Limb (tissue), 2 donors: Measurements from ENCODE around the gene STK38L.

Source experiments
- DNase-seq, 2 donors: peaks; one replicate each; pipeline ENCODE4 v3.0.0-alpha.2; 2016; ENCODE audit errors: extremely low spot score in 2 of 2

STK38L gene

GRCh38 chr12:27276275-27276674 lies 32.2 kb downstream of the STK38L start:
- DNase-seq, result no peak

DNA sequence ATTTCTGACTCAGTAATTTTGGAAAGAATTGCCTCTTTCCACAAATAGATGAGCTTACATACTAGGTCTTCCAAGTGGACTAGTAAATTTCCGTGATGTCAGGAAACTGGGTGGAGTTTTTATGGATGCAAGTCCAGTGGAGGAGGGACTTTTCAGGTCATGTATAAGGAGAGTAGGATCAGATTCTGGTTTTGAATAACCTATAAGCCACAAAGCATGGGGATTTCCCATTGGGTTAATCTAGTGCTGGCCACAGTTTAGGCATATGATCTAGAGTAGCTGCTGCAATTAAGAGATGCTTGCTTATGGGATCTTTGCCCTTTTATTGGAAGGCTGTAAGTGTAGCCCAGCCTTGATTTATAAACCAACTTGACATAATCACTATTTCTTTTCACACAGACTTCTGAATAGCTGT lies 33.8 kb downstream of the STK38L start:
- no peak for DNase-seq

DNA sequence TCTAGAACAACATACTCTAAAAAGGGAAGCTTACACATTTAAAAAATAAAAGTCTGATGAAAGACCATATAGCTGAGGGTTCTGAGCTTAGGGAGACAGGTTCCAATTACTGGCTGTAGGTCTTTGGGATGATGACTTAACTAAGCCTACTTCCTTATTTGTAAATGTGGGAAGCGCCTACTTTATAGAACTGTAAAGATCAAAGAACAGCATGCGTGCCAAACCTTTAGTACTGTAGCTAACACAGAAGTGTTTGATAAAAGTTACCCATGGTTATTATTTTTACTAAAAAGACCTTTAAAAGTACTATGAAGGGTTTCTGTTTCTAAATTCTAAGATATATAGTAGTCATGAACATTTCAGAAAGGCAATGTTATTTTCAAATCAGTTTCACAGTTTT lies 35.7 kb downstream of the STK38L start:
- DNase-seq, result no peak

GRCh38 chr12:27280412-27280811 lies 36.3 kb downstream of the STK38L start:
- DNase-seq, result no peak

- DNase-seq, result no peak
Observed at GRCh38 chr12:27282754-27283153, 38.7 kb downstream of the STK38L start.

- no peak for DNase-seq
Observed at GRCh38 chr12:27284021-27284420, 39.9 kb downstream of the STK38L start.

GRCh38 chr12:27284751-27285150 lies 40.7 kb downstream of the STK38L start:
- DNase-seq, result no peak

DNA sequence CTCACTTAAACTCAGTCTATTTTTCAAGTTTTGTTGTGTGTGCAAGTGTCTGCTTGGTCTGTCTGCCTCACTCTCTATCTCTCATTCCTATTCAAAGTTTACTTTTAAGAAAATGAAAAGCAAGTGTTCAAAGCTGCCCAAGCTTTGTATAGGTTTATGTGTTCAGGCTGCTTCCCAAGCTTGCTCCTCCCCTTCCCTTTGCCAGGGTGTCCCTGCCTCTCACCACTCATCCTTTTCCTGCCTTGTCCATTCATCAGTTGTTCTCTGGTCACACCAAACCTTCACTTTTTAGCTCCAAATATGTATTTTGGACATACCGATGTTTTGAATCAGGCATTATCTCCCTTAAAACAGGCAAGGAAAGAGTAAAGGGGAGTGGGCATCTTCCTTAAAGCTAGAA lies 41.3 kb downstream of the STK38L start:
- no peak for DNase-seq

- no peak for DNase-seq
Observed at GRCh38 chr12:27289414-27289813, 45.3 kb downstream of the STK38L start.

GRCh38 chr12:27290501-27291168 lies 46.5 kb downstream of the STK38L start:
- DNase-seq, result no peak

DNA sequence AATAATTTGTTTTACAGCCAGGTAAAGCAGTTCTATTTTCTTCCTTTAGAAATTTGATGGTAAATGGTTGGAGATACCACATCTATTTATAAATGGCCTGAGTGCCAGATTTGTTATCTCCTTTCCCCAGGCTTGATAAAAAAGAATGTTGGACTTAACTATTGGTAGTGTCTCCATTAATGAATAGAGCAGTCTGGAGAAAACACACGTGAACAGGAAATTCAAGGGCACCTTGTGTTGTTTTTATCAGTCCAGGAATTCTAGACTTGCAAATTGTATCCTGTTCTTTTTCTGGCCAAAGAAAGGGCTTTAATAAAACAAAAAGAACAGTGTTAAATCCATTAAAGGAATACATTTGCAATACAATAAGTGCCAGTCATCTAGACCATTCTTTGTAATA lies 47.8 kb downstream of the STK38L start:
- DNase-seq, result no peak

- no peak for DNase-seq
Observed at GRCh38 chr12:27292718-27293117, 48.6 kb downstream of the STK38L start.

- DNase-seq, result no peak
Observed at GRCh38 chr12:27293463-27293862, 49.4 kb downstream of the STK38L start.

- no peak for DNase-seq
Observed at GRCh38 chr12:27296674-27297073, 52.6 kb downstream of the STK38L start.

GRCh38 chr12:27297566-27297965 lies 53.5 kb downstream of the STK38L start:
- no peak for DNase-seq

DNA sequence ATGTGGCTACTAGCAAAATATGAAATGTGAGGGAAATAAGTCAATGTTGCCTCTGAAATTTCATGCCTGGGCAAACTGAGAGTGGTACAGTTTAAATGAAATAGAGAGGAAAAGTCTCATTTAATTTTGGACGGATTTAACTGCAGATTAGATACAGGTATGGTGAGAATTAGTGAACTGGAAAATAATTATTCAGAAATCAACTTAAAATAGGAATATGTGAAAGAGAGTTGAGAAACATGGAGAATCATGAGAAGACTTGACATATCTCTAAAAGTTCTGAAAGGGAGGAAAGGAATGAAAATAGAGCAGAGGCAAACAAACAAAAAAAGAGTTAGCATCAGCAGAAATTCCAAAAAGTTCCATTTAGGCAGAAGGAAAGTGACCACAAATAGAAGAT lies 55.0 kb downstream of the STK38L start:
- no peak for DNase-seq

- DNase-seq, result no peak
Observed at GRCh38 chr12:27300226-27300625, 56.1 kb downstream of the STK38L start.

DNA sequence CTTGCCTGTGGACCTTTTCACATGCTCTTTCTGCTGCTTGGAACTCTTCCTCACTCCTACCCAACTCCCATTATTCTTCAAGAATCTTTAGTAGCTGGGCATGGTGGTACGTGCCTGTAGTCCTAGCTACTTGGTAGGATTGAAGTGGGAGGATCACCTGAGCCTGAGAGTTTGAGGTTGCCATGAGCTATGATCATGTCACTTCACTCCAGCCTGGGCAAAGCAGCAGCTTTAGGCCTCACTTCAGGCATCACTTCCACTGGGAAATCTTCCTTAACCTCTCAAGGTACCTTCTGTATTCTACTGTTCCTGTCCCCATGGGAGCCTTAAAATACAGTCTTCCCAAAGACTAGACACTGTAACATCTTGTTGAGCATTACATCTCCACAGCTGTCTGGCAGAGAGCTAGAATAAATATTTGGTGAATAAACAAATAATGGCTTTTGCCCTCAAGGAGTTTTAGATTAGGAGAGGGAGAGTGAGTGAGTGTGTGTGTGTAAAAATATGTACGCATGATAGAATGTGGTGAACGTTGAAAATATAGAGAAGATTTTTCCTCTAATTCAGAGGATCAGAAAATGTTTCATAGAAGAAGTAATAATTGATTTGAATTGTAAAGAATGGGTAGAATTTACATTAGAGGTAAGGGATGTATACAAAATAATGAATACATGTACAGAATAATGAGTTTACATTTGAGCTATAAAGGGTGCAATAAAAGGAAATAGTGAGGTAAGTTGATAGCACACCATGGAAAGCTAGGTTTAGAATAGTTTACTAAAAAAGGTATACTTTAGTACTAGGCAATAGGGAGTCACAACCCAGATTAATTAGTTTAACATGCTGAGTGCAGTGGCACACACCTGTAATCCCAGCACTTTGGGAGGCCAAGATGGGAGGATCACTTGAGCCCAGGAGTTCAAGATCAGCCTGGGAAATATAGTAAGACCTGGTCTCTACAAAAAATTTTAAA lies 59.3 kb downstream of the STK38L start:
- no peak for DNase-seq

GRCh38 chr12:27304856-27305255 lies 60.8 kb downstream of the STK38L start:
- DNase-seq, result no peak

GRCh38 chr12:27305673-27306456 lies 61.8 kb downstream of the STK38L start:
- DNase-seq, result peak in 1 of 2 donors; percentile 74

- DNase-seq, result no peak
Observed at GRCh38 chr12:27309293-27309994, 65.4 kb downstream of the STK38L start.
